ENCODE results near the gene MYH10.

Gene MYH10

DNA sequence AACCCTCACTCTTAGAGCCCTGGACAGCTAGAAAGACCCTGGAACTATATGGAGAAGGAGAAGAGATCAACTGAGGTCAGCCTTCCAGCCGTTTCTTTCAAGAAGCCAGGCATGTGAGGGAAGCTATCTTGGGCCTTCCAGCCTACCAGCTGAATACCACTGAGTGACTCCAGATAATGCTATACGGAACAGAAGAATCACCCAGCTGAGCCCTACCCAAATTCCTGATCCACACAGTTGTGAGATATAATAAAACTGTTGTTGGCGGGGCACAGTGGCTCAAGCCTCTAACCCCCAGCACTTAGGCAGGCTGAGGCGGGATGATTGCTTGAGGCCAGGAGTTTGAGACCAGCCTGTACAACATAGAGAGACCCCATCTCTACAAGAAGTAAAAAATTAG is 26.2 kb upstream of the MYH10 start:
- DNase-seq (ENCODE audit: extremely low read depth, insufficient read length), result no peak
- TF ChIP-seq CTCF (IDR thresholded peaks at IDR 0.05; ENCODE audit: insufficient read depth, low read length, poor library complexity, severe bottlenecking), result no peak
- H3K27me3 ChIP-seq (replicated peaks; ENCODE audit: control insufficient read depth, insufficient read depth, low read length), result no peaks in the 10 kb centered on the region
- no peaks in the 10 kb centered on the region for H3K36me3 ChIP-seq (ENCODE audit: control insufficient read depth, insufficient read depth, low read length)
- H3K4me3 ChIP-seq (replicated peaks; ENCODE audit: low read depth, low read length), result no peak overlapping the region

GRCh38 chr17:8654822-8655221 is 24.3 kb upstream of the MYH10 start:
- DNase-seq (ENCODE audit: extremely low read depth, insufficient read length), result no peak
- no peak overlapping the region for H3K4me3 ChIP-seq (replicated peaks; ENCODE audit: low read depth, low read length)
- H3K27me3 ChIP-seq (replicated peaks; ENCODE audit: control insufficient read depth, insufficient read depth, low read length), result no peaks in the 10 kb centered on the region
- TF ChIP-seq CTCF (IDR thresholded peaks at IDR 0.05; ENCODE audit: insufficient read depth, low read length, poor library complexity, severe bottlenecking), result no peak
- H3K36me3 ChIP-seq (ENCODE audit: control insufficient read depth, insufficient read depth, low read length), result no peaks in the 10 kb centered on the region

DNA sequence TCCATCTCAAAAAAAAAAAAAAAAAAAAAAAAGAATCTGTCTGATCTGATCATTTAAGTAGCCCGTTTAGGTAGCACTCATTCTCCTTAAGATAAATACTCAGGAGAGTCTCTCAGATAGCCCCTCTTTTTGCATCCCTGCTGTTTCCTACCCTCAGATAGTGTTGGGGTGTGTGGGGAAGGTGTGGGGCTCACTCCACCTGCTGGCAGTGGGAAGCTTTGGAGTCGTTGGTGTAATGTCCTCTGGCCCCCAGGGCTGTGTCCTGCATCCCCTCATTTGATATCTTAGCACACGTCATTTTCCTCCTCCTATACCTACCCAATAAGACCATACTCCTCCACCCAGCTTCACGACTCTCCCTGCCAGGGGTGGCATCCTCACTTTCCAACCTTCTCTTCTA is 20.5 kb upstream of the MYH10 start:
- no peaks in the 10 kb centered on the region for H3K27me3 ChIP-seq (replicated peaks; ENCODE audit: control insufficient read depth, insufficient read depth, low read length)
- H3K36me3 ChIP-seq (ENCODE audit: control insufficient read depth, insufficient read depth, low read length), result no peaks in the 10 kb centered on the region
- no peak overlapping the region for H3K4me3 ChIP-seq (replicated peaks; ENCODE audit: low read depth, low read length)
- DNase-seq (ENCODE audit: extremely low read depth, insufficient read length), result no peak
- TF ChIP-seq CTCF (IDR thresholded peaks at IDR 0.05; ENCODE audit: insufficient read depth, low read length, poor library complexity, severe bottlenecking), result peak; percentile 26

DNA sequence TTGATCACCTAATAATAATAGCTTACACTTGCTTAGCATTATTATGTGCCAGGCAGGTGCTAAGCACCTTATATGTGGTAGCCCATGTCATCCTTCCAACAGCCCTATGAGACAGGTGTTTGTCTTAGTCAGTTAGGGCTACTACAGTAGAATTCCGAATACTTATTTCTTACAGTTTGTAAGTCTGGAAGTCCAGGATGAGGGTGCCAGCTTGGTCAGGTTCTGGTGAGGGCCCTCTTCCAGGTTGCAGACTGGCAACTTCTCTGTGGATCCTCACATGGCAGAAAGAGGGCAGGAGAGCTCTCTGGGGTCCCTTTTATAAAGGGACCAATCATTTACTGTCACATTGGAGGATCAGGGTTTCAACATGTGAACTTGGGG is 19.6 kb upstream of the MYH10 start:
- DNase-seq (ENCODE audit: extremely low read depth, insufficient read length), result no peak
- H3K36me3 ChIP-seq (ENCODE audit: control insufficient read depth, insufficient read depth, low read length), result no peaks in the 10 kb centered on the region
- TF ChIP-seq CTCF (IDR thresholded peaks at IDR 0.05; ENCODE audit: insufficient read depth, low read length, poor library complexity, severe bottlenecking), result no peak
- H3K4me3 ChIP-seq (replicated peaks; ENCODE audit: low read depth, low read length), result no peak overlapping the region
- no peaks in the 10 kb centered on the region for H3K27me3 ChIP-seq (replicated peaks; ENCODE audit: control insufficient read depth, insufficient read depth, low read length)

DNA sequence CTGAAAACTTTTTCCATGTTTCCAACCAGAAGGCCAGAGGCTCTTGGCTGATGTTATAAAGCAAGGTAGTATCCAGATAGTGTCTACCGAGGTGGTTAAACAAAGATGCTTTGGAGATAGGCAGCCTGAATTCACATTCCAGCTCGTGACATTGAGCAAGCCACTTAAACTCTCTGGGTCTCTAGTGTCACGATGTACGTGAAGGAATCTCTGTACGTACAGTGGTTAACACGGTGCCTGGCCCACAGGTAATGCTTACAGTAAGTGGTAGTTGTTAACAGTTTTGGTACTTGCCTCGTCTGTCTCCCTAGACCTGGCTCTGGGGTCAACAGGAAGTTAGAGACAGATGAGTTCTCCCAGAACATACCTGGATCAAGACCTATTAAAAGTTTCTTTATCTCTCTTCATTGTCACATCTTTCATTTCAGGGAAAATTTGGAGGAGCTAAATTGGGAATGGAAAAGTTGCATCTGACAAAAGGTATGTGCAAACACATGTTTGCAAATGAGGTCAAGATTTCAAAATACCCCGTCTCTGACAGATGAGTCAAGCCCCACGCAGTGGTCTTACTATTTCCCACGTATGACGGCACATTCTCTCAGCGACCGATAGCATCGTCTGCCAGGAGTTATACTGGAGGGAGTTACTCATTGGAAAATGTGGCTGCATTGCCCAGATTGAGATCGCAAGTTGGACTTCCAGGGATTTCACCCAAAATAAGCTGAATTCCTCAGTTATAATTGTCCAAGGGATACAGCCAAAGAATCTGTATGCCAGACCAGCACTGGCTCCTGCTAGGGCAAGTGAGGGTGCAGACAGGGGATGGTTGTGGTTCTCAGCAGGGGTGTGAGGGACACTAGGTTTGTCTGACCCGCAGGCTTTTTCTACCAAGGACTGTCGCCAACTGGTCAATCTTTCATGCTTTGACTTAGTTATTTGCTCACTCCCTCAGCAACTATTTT is 18.9 kb upstream of the MYH10 start:
- DNase-seq (ENCODE audit: extremely low read depth, insufficient read length), result no peak
- no peak overlapping the region for H3K4me3 ChIP-seq (replicated peaks; ENCODE audit: low read depth, low read length)
- TF ChIP-seq CTCF (IDR thresholded peaks at IDR 0.05; ENCODE audit: insufficient read depth, low read length, poor library complexity, severe bottlenecking), result no peak
- H3K36me3 ChIP-seq (ENCODE audit: control insufficient read depth, insufficient read depth, low read length), result no peaks in the 10 kb centered on the region
- no peaks in the 10 kb centered on the region for H3K27me3 ChIP-seq (replicated peaks; ENCODE audit: control insufficient read depth, insufficient read depth, low read length)

All from GM06990 (cell line).